HG02981 (cell line): ENCODE data around the gene SMIM24.

Experiments used
- ATAC-seq: cut with Tn5 transposase; IDR thresholded peaks from one replicate; pipeline ENCODE4 v1.9.1; 2021; ENCODE audit warnings: mild to moderate bottlenecking, moderate library complexity; ENCODE audit not compliant: unreplicated experiment

SMIM24 gene

DNA sequence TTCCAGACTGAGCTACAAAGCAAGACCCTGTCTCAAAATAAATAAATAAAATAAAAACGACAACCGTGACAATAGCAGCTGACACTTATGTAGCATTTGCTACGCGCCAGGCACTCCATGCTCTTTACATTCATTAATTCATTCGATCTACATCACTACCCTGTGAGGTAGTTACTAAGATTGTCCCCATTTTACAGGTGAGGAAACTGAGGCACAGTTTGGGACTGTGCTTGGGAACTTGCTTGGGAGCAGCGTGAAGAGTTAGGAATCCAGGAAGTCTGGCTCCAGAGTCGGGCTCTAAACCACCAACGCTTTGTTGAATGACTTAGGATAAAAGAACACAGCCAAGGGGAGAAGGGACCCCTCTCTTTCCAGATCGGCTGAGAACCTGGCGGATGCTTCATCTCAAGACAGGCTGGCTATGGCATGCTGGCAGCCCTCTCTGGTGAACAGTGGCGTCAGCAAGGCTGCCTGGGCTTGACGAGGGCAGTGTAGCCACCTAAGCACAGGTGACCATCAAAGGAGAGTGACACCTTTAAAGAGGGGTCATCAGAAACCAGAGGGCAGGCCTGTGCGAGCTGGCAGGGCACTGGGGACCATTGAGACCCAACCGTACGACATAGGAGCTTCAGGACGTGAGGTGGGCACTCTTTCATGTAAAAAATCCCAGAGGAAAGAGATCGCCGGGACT, 19.6 kb upstream of the SMIM24 start:
- ATAC-seq: no peak

DNA sequence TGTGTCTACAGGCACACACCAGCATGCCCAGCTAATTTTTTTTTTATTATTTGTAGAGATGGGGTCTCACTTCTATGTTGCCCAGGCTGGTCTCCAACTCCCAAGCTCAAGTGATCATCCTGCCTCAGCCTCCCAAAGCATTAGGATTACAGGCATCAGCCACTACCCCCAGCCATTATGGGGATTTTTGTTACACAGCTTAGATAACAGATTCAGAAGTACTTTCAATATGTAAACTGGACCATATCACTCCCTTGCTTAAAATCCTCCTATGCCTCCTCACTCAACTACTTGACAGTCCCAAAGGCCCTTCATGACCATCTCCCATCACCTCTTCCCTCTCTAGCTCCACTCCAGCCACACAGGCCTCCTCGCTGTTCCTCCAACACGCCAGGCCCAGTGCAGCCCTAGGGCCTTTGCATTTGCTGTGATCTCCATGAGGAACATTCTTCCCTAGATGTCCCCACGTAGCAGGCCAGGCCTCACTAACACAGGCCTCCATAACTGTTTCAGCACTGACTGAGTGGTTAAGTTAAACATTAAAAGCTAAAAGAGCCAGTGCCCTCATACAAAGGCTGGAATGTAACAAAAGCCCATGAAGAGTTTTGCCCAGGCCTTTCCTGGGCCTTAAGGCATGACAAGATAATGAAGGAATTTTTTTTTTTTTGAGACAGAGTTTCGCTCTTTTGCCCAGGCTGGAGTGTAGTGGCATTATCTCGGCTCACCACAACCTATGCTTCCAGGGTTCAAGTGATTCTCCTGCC, 17.6 kb upstream of the SMIM24 start:
- no peak for ATAC-seq

- no peak for ATAC-seq
Observed at GRCh38 chr19:3496392-3497273, 16.3 kb upstream of the SMIM24 start.

DNA sequence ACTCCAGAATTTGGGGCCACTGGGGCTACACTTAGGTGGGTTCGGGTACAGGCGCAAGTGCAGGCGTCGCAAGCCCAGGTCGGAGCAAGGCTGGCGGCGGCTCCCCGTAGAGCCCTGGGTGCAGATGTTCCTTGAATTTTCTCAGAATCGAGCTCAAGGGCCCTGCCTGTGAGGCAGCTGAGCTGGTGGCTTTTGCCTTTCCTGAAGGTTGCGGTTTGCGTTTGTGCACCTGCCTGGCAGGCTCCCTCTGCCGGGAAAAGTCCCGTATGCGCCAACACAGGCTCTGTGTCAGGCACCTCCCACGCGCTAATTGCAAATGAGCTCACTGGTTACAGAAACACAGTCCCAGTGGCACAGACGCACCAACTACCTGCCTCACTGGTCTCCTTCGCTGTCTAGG, 14.2 kb upstream of the SMIM24 start:
- ATAC-seq: no peak

- ATAC-seq: no peak
Observed at GRCh38 chr19:3494051-3494450, 13.7 kb upstream of the SMIM24 start.

DNA sequence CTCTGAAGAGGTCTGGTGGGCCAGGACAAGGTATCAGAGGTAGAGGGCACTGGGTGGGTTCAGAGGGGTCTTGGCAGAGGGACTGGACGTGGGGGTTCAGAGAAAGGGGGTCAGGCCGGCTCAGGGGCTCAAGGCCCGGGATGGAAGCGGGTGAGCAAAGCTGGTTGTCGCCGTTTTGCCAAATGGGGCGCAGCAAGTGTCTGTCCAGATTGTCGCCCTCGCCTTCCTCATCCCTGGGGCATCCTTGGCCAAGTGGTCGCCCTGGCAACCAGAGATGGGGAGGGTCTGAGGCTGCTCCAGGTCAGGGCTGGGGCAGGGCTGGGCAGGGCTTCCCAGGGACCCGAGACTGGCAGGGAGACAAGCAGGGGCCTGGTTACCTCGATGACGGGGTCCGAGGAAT, 13.3 kb upstream of the SMIM24 start:
- ATAC-seq: no peak

GRCh38 chr19:3492919-3493318, 12.6 kb upstream of the SMIM24 start:
- ATAC-seq: no peak

DNA sequence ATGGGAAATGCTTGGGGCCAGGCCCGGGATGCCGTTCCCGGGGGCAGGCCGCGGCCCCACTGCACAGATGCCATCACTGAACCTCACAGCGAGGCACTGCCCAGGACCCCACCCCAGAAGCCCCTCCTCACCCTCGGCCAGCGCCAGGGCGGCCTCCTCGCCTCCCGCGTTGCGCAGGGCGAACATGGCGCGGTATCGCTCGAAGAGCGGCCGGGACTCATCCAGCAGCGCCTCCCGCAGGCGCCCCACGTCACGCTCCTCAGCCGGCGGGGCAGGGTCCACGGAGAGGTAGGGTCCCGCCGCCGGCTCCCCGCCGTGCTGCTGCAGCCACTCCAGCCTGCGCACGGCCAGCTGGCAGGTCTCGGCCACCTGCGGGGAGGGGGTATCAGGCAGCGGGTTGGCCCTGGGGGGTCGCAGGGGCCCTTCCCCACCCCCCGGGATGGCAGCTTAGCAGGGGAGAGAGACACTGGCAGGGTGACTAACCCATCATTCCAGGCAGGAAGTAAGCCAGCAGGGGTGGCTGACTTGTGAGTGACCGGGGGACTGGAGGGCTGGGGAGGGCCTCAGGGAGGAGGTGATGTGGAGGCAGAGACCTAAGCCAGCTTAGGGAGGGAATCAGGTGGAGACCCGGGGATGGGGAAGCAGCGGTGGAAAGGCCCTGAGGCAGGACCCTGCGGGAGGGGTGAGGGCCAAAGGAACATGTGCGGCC, 12.0 kb upstream of the SMIM24 start:
- ATAC-seq: no peak

- no peak for ATAC-seq
Observed at GRCh38 chr19:3491396-3492119, 11.2 kb upstream of the SMIM24 start.

GRCh38 chr19:3483226-3483628, 2.9 kb upstream of the SMIM24 start, which contains the start of gene SMIM44:
Gene SMIM44 (minus strand): TSS chr19:3483441. CDS start chr19:3483403, 38 bp downstream.
- ATAC-seq: no peak

- no peak for ATAC-seq
Observed at GRCh38 chr19:3482507-3483225, 2.3 kb upstream of the SMIM24 start.

DNA sequence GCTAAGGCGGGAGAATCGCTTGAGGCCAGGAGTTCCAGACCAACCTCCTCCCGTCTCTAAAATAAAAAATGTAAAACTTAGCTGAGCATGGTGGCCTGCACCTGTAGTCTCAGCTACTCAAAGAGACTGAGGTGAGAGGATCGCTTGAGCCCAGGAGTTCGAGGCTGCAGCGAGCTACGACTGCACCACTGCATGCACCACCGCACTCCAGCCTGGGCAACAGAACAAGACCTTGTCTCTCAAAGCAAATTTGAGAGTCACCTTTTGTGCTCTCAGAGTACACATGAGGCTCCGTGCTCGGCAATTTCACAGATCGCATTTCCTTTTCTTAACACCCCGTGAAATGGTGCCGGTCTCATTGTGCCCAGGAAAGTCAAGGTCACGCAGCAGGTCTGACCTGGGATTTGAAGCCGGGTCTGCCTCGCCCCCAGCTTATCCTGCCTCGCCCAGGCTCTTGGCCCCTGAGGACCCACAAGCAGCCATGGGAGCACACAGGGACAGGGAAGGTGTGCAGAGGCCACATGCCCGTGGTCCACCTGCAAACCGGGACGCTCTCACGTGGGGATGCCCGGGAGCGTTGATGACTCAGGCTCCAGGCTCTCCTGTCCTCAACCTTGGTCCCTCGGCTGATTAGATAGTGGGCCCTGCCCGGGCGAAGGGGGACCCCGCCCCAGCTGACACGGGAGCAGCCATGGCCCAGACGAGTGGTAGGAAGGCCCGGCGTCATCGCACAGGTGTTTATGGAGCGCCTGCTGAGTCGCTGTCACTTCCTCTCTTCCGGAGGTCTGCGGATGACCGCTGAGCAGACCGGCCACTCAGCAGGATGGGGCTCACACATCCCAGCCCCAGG, 1.1 kb upstream of the SMIM24 start:
- no peak for ATAC-seq

DNA sequence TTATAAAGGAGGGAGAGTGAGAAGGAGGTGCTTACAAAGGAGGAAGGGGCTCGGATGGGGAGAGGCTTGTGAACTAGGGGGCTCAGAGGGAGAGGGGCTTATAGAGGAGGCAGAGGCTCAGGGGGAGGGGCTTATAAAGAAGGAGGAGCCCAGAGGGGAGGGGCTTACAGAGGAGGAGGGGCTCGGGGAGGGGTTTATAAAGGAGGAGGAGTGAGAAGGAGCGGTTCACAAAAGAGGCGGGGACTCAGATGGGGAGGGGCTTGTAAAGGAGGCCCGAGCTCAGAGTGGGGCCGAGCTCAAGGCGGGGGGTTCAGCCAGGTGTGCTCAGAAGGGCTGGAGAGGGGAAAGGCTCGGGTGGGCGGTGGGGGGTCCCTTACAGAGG, 500 bp downstream of the SMIM24 start:
- ATAC-seq: no peak

- no peak for ATAC-seq
Observed at GRCh38 chr19:3479177-3479833, 1.0 kb downstream of the SMIM24 start.

- ATAC-seq: no peak
Observed at GRCh38 chr19:3478409-3479176, 1.7 kb downstream of the SMIM24 start.

- ATAC-seq: no peak
Observed at GRCh38 chr19:3477951-3478350, 2.4 kb downstream of the SMIM24 start.

DNA sequence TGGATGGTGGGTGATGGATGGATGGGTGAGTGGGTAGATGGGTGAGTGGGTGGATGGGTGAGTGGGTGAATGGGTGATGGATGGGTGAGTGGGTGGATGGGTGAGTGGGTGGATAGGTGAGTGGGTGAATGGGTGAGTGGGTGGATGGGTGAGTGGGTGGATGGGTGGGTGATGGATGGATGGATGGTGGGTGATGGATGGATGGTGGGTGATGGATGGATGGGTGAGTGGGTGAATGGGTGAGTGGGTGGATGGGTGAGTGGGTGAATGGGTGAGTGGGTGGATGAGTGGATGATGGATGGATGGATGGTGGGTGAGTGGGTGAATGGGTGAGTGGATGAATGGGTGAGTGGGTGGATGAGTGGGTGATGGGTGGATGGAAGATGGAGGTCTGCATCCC, 2.8 kb downstream of the SMIM24 start:
- ATAC-seq: no peak
